B cell (primary cell): Measurements from ENCODE around the gene KRTAP21-3. TPM values are rescaled to one million over a fixed set of nuclear protein-coding genes. Genes with fewer than 3 reads are reported as not detected.

Source experiments
- ATAC-seq: fragments of 200-7000 bp; cut with Tn5 transposase; one replicate; pipeline ENCODE4 v1.10.0; 2021; ENCODE audit warnings: low read depth, mild to moderate bottlenecking, moderate number of reproducible peaks, moderate library complexity
- CTCF ChIA-PET: fragments of 350-600 bp; sonication (Branson Sonifier 250); formaldehyde crosslinking; loops from one replicate; lab custom pipeline; 2021; ENCODE audit warnings: antibody characterized with exemption, inconsistent platforms; lab: Charles Lee
- POLR2A ChIA-PET: fragments of 350-600 bp; sonication (Branson Sonifier 250); formaldehyde crosslinking; loops from one replicate; lab custom pipeline; 2021; ENCODE audit warnings: antibody characterized with exemption; lab: Charles Lee
- DNase-seq: peaks from one replicate; pipeline ENCODE4 v3.0.0; 2013
- H2AFZ ChIP-seq: 2 replicates; pipeline ENCODE4 v1.6.1; 2012; ENCODE audit warnings: mild to moderate bottlenecking, low read depth, low read length; ENCODE audit not compliant: insufficient read depth, poor library complexity, severe bottlenecking
- H3K27ac ChIP-seq, 2 donors: 1 replicate in 1 of 2; 2 replicates in 1 of 2; pipeline ENCODE4 v1.5.1; 2012 to 2013; ENCODE audit warnings: low read length in 2 of 2, mild to moderate bottlenecking in 2 of 2, moderate library complexity in 1 of 2
- H3K27me3 ChIP-seq, 4 experiments: fragments of 200-600 bp in 1 of 4; sonication (generic) in 1 of 4; replicated peaks in 1 of 4; 1 replicate in 2 of 4; 2 replicates in 2 of 4; pipeline versions ENCODE4 v1.6.1 to v1.7.0; 2013 to 2016; ENCODE audit warnings: low read length in 3 of 4, mild to moderate bottlenecking in 2 of 4, mixed read lengths in 1 of 4, moderate library complexity in 1 of 4; ENCODE audit not compliant: insufficient read depth in 4 of 4, control insufficient read depth in 3 of 4; ENCODE audit errors: control extremely low read depth in 1 of 4
- H3K36me3 ChIP-seq, 2 experiments: replicated peaks in 1 of 2; 1 replicate in 1 of 2; 2 replicates in 1 of 2; pipeline versions ENCODE4 v1.6.1 to v1.7.1; 2013; ENCODE audit warnings: low read length in 1 of 2; ENCODE audit not compliant: insufficient read depth in 2 of 2, control insufficient read depth in 1 of 2; ENCODE audit errors: control extremely low read depth in 1 of 2, extremely low read depth in 1 of 2
- H3K4me1 ChIP-seq, 2 donors: fragments of 200-600 bp in 1 of 2; sonication (generic) in 1 of 2; 1 replicate in 1 of 2; 2 replicates in 1 of 2; pipeline versions ENCODE4 v1.5.1 to v1.6.1; 2013 to 2017; ENCODE audit warnings: low read length in 2 of 2; ENCODE audit not compliant: control insufficient read depth in 2 of 2, insufficient read depth in 2 of 2
- H3K4me2 ChIP-seq: replicated peaks from 2 replicates; pipeline ENCODE3; 2012; ENCODE audit warnings: mild to moderate bottlenecking, low read depth, low read length; ENCODE audit not compliant: poor library complexity, severe bottlenecking
- H3K4me3 ChIP-seq, 5 experiments: fragments of 200-600 bp in 1 of 5; sonication (generic) in 1 of 5; 1 replicate in 3 of 5; 2 replicates in 2 of 5; pipeline versions ENCODE4 v1.5.1 to v1.7.0; 2011 to 2016; ENCODE audit warnings: low read length in 4 of 5, mild to moderate bottlenecking in 4 of 5, low read depth in 2 of 5, control low read depth in 1 of 5, moderate library complexity in 1 of 5; ENCODE audit not compliant: insufficient read depth in 1 of 5; ENCODE audit errors: control extremely low read depth in 1 of 5, extremely low read depth in 1 of 5
- H3K79me2 ChIP-seq: fragments of 200-600 bp; sonication (generic); one replicate; pipeline ENCODE4 v1.6.0; 2016; ENCODE audit warnings: low read length; ENCODE audit not compliant: control insufficient read depth, insufficient read depth
- H3K9ac ChIP-seq: fragments of 200-600 bp; sonication (generic); 2 replicates; pipeline ENCODE4 v1.6.1; 2017; ENCODE audit warnings: mild to moderate bottlenecking, low read length, moderate library complexity
- H3K9me3 ChIP-seq, 3 donors: one replicate each; pipeline versions ENCODE4 v1.6.1 to v1.7.1; 2013; ENCODE audit warnings: low read length in 2 of 3; ENCODE audit not compliant: control insufficient read depth in 2 of 3, insufficient read depth in 1 of 3; ENCODE audit errors: control extremely low read depth in 1 of 3
- H4K20me1 ChIP-seq: 2 replicates; pipeline ENCODE4 v1.6.0; 2012; ENCODE audit warnings: mild to moderate bottlenecking, low read length; ENCODE audit not compliant: insufficient read depth, control insufficient read depth, poor library complexity, severe bottlenecking
- H3K27ac Mint-ChIP-seq: one replicate; pipeline ENCODE4 v1.8.0; 2021; ENCODE audit warnings: mixed read lengths
- H3K27me3 Mint-ChIP-seq: one replicate; pipeline ENCODE4 v1.8.0; 2021; ENCODE audit warnings: mixed read lengths
- H3K4me1 Mint-ChIP-seq: one replicate; pipeline ENCODE4 v1.8.0; 2021; ENCODE audit warnings: mixed read lengths
- H3K4me3 Mint-ChIP-seq: one replicate; pipeline ENCODE4 v1.8.0; 2021; ENCODE audit warnings: mixed read lengths
- H3K9me3 Mint-ChIP-seq: one replicate; pipeline ENCODE4 v1.8.0; 2022; ENCODE audit warnings: mixed read lengths; ENCODE audit not compliant: insufficient read depth
- EZH2 ChIP-seq: IDR thresholded peaks from 2 replicates; pipeline ENCODE4 v1.6.1; 2012; ENCODE audit warnings: borderline replicate concordance, low read depth, mild to moderate bottlenecking, moderate library complexity, low read length; ENCODE audit not compliant: insufficient read depth, poor library complexity, severe bottlenecking
- WGBS: methylation state at CpG from one replicate; pipeline ENCODE4 v1.1.5; 2013; ENCODE audit warnings: missing lambda C conversion rate; ENCODE audit not compliant: insufficient coverage; 5-methylcytosine and 5-hydroxymethylcytosine counted together
- intact Hi-C: fragments of 100-400 bp; cut with micrococcal nuclease; formaldehyde crosslinking; loops from one replicate; pipeline ENCODE4 v1.10.0; 2022
- polyA plus RNA-seq: library from polyadenylated mRNA; depleted of rRNA; stranded (reverse); fragments of >200 nt; gene quantifications from 2 replicates; pipeline ENCODE4 v1.2.3, GENCODE V29; 2012
- total RNA-seq, 2 donors: library from RNA; stranded (reverse); fragments of 120-200 nt in 1 of 2; gene quantifications; 1 replicate in 1 of 2; 2 replicates in 1 of 2; pipeline versions ENCODE4 v1.2.3 to v1.2.4, GENCODE V29; 2013 to 2022
- TF ChIP-seq, protein P1 (sequence below): fragments of 200-600 bp; IDR thresholded peaks from one replicate; pipeline ENCODE4 v1.8.0; 2022; ENCODE audit warnings: antibody characterized with exemption, mild to moderate bottlenecking

KRTAP21-3 gene
- total and polyA plus RNA-seq, 2 donors (not counting 1 experiment from before 2014, with no cell fraction given): not detected

DNA sequence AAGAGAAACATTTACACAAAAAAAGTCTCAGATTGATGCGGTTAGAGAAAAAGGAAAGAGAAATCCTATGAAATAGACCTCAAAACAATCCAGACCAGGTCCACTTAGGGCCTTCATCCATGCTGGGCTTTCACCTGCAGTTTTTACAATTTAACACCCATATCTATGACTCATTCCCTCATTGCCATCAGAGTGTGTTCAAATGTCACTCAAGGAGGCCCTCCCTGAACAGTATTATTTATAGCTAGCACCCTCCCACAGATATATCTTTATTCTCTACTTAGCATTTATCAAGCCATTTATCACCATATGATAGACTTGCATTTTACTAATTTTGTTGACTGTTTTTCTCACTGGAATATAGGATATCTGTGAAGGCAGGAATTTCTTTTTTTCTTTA, 824 bp upstream of the KRTAP21-3 start:
- H3K27ac ChIP-seq: no peak overlapping the region
- Mint-ChIP-seq H3K9me3 (peaks cover 2% of the 10 kb centered on the region), H3K27me3 (no peaks in the 10 kb centered on the region), H3K4me3 (no peak overlapping the region), H3K27ac (no peak overlapping the region), H3K4me1 (no peaks in the 10 kb centered on the region)
- no peaks in the 10 kb centered on the region for H4K20me1 ChIP-seq
- ChIA-PET POLR2A (no interaction called here), CTCF (no interaction called here)
- no CpG with 5 or more reads among the region's 1 CpG for WGBS
- no peak for TF ChIP-seq EZH2
- TF ChIP-seq, protein P1, sequence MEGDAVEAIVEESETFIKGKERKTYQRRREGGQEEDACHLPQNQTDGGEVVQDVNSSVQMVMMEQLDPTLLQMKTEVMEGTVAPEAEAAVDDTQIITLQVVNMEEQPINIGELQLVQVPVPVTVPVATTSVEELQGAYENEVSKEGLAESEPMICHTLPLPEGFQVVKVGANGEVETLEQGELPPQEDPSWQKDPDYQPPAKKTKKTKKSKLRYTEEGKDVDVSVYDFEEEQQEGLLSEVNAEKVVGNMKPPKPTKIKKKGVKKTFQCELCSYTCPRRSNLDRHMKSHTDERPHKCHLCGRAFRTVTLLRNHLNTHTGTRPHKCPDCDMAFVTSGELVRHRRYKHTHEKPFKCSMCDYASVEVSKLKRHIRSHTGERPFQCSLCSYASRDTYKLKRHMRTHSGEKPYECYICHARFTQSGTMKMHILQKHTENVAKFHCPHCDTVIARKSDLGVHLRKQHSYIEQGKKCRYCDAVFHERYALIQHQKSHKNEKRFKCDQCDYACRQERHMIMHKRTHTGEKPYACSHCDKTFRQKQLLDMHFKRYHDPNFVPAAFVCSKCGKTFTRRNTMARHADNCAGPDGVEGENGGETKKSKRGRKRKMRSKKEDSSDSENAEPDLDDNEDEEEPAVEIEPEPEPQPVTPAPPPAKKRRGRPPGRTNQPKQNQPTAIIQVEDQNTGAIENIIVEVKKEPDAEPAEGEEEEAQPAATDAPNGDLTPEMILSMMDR: no peak
- no peaks in the 10 kb centered on the region for H3K27me3 ChIP-seq
- H3K9ac ChIP-seq: no peak overlapping the region
- intact Hi-C loops: no loop called here
- H3K4me2 ChIP-seq: no peak overlapping the region
- H3K79me2 ChIP-seq: no peaks in the 10 kb centered on the region
- H3K4me3 ChIP-seq: no peak overlapping the region
- H3K9me3 ChIP-seq: no peaks in the 10 kb centered on the region
- DNase-seq (no peak), ATAC-seq (no peak)
- no peaks in the 10 kb centered on the region for H3K4me1 ChIP-seq
- H3K36me3 ChIP-seq: no peaks in the 10 kb centered on the region
- H2AFZ ChIP-seq: no peak overlapping the region

GRCh38 chr21:30717105-30717504, 1.5 kb downstream of the KRTAP21-3 start:
- Histone ChIP-seq H3K4me1 (no peaks in the 10 kb centered on the region), H3K36me3 (no peaks in the 10 kb centered on the region), H4K20me1 (no peaks in the 10 kb centered on the region), H3K27ac (no peak overlapping the region), H2AFZ (no peak overlapping the region), H3K27me3 (no peaks in the 10 kb centered on the region), H3K9me3 (no peaks in the 10 kb centered on the region), H3K9ac (no peak overlapping the region), H3K79me2 (no peaks in the 10 kb centered on the region), H3K4me2 (no peak overlapping the region), H3K4me3 (no peak overlapping the region)
- no CpG with 5 or more reads among the region's 2 CpGs for WGBS
- Mint-ChIP-seq H3K9me3 (peaks cover 6% of the 10 kb centered on the region), H3K4me3 (no peak overlapping the region), H3K4me1 (no peaks in the 10 kb centered on the region), H3K27me3 (no peaks in the 10 kb centered on the region), H3K27ac (no peak overlapping the region)
- ATAC-seq: no peak
- CTCF ChIA-PET: no interaction called here
- no peak for DNase-seq
- TF ChIP-seq, protein P1: no peak
- TF ChIP-seq EZH2: no peak
- POLR2A ChIA-PET: no interaction called here
- intact Hi-C loops: no loop called here
